Gastroesophageal sphincter (tissue), 3 donors: ENCODE measurements around the gene IYD.

Experiments used
- EP300 ChIP-seq: sonication (generic); formaldehyde crosslinking; IDR thresholded peaks from one replicate; pipeline ENCODE4 v1.6.1; 2017; ENCODE audit warnings: antibody characterized with exemption, mild to moderate bottlenecking
- TF ChIP-seq, protein P1 (sequence below), 4 experiments: fragments of 200-600 bp in 2 of 4; fragments of 450-650 bp in 2 of 4; sonication (generic) in 1 of 4; IDR thresholded peaks; one replicate each; pipeline ENCODE4 v1.5.1; 2017 to 2019; ENCODE audit warnings: antibody characterized with exemption in 4 of 4, mild to moderate bottlenecking in 2 of 4, moderate library complexity in 2 of 4

DNA sequence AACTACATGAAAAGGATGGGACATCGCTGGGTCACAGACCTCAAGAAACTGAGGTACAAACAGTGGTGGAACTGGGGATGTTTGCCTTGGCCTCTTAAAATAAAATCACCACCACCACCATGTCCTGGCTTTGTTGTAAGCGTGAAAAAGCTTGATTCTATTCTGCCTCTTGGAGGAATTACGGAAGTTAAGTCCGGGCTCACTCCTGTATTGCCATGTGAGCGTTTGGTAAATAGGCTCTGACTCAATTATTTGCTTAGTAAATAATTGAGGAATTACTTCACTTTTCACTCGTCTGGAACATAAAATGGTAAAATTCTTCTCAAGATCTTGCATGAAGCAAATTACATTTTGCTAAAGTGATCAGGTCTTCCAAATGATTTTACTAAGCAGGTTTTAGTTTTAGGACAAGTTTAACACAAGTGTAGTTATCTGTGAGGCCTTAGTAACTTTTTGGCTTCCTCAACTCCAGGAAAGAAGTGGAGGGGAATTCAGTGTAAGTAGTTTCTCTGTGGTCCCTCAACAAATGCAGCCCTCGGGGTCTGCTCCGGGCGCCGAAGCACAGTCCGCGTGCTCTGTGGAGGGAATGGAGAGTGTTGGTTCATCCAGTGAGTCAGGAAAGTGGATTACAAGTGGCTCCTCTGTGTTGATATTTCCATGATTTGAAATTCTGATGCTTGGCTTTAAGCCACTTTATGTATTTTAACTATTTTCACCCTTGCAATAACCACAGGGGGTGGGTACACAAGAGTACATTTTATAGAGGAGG lies 23.8 kb downstream of the IYD start:
- TF ChIP-seq, protein P1, sequence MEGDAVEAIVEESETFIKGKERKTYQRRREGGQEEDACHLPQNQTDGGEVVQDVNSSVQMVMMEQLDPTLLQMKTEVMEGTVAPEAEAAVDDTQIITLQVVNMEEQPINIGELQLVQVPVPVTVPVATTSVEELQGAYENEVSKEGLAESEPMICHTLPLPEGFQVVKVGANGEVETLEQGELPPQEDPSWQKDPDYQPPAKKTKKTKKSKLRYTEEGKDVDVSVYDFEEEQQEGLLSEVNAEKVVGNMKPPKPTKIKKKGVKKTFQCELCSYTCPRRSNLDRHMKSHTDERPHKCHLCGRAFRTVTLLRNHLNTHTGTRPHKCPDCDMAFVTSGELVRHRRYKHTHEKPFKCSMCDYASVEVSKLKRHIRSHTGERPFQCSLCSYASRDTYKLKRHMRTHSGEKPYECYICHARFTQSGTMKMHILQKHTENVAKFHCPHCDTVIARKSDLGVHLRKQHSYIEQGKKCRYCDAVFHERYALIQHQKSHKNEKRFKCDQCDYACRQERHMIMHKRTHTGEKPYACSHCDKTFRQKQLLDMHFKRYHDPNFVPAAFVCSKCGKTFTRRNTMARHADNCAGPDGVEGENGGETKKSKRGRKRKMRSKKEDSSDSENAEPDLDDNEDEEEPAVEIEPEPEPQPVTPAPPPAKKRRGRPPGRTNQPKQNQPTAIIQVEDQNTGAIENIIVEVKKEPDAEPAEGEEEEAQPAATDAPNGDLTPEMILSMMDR (IDR thresholded peaks at IDR 0.05), result no peak
- TF ChIP-seq EP300, result no peak
